Keratinocyte (primary cell): Measurements from ENCODE around the gene UQCRHL. TPM values are rescaled to one million over a fixed set of nuclear protein-coding genes. Genes with fewer than 3 reads are reported as not detected.

Experiments used
- DNase-seq: peaks from one replicate; pipeline ENCODE4 v3.0.0-alpha.2; 2011; ENCODE audit warnings: low read depth, missing footprints, low spot score
- FAIRE-seq: peaks from 2 replicates; lab custom pipeline; 2011; peaks lifted over from hg19 to GRCh38; lab: Jason Lieb, UNC
- H2AFZ ChIP-seq: 2 replicates; pipeline ENCODE4 v1.6.0; 2012; ENCODE audit warnings: low read length, control low read depth, inconsistent platforms; ENCODE audit not compliant: control insufficient read depth
- H3K27ac ChIP-seq: 2 replicates; pipeline ENCODE4 v1.5.1; 2011; ENCODE audit warnings: low read length; ENCODE audit not compliant: control insufficient read depth, insufficient read depth
- H3K27me3 ChIP-seq: 3 replicates; pipeline ENCODE4 v1.6.0; 2011; ENCODE audit warnings: low read length; ENCODE audit not compliant: control insufficient read depth, insufficient read depth; ENCODE audit errors: extremely low read depth
- H3K36me3 ChIP-seq, 2 experiments: 2 replicates in 1 of 2; 3 replicates in 1 of 2; pipeline ENCODE4 v1.5.1; 2011; ENCODE audit warnings: low read length in 2 of 2, mild to moderate bottlenecking in 1 of 2; ENCODE audit not compliant: control insufficient read depth in 2 of 2, insufficient read depth in 2 of 2; ENCODE audit errors: extremely low read depth in 1 of 2
- H3K4me1 ChIP-seq: 3 replicates; pipeline ENCODE4 v1.5.1; 2011; ENCODE audit warnings: low read length; ENCODE audit not compliant: control insufficient read depth, insufficient read depth; ENCODE audit errors: extremely low read depth
- H3K4me2 ChIP-seq: 3 replicates; pipeline ENCODE4 v1.6.0; 2011; ENCODE audit warnings: low read depth, low read length; ENCODE audit not compliant: control insufficient read depth, insufficient read depth; ENCODE audit errors: extremely low read depth
- H3K4me3 ChIP-seq, 3 experiments: fragments of 200-600 bp in 1 of 3; sonication (generic) in 1 of 3; 2 replicates in 2 of 3; 3 replicates in 1 of 3; pipeline ENCODE4 v1.5.1; 2011 to 2016; ENCODE audit warnings: low read length in 3 of 3, mild to moderate bottlenecking in 3 of 3, control low read depth in 2 of 3, inconsistent platforms in 1 of 3, low read depth in 1 of 3, mixed read lengths in 1 of 3, mixed run types in 1 of 3, moderate library complexity in 1 of 3; ENCODE audit not compliant: control insufficient read depth in 2 of 3, insufficient read depth in 2 of 3; ENCODE audit errors: extremely low read depth in 1 of 3
- H3K79me2 ChIP-seq: 2 replicates; pipeline ENCODE4 v1.6.0; 2012; ENCODE audit warnings: low read length; ENCODE audit not compliant: control insufficient read depth, insufficient read depth
- H3K9ac ChIP-seq: 3 replicates; pipeline ENCODE4 v1.6.0; 2011; ENCODE audit warnings: low read length; ENCODE audit not compliant: control insufficient read depth, insufficient read depth; ENCODE audit errors: extremely low read depth
- H3K9me1 ChIP-seq: 3 replicates; pipeline ENCODE4 v1.6.0; 2011; ENCODE audit warnings: low read length; ENCODE audit not compliant: control insufficient read depth, insufficient read depth; ENCODE audit errors: extremely low read depth
- H3K9me3 ChIP-seq: 2 replicates; pipeline ENCODE4 v1.5.1; 2012; ENCODE audit warnings: low read depth, low read length; ENCODE audit not compliant: control insufficient read depth
- H4K20me1 ChIP-seq: 3 replicates; pipeline ENCODE4 v1.6.0; 2011; ENCODE audit warnings: low read length; ENCODE audit not compliant: control insufficient read depth, insufficient read depth; ENCODE audit errors: extremely low read depth
- EZH2 ChIP-seq: IDR thresholded peaks from one replicate; pipeline ENCODE4 v1.6.1; 2012; ENCODE audit warnings: inconsistent platforms, mild to moderate bottlenecking, low read length, moderate library complexity
- dilution Hi-C: fragments of 300-500 bp; cut with MboI; formaldehyde crosslinking; loops from one replicate; pipeline ENCODE4 v1.7.0; 2020; ENCODE audit warnings: low sequenced_read_pairs; ENCODE audit not compliant: extremely low pct_ligation_motif_present
- polyA plus RNA-seq, 5 experiments: library from polyadenylated mRNA; depleted of rRNA in 3 of 5; stranded (reverse) in 3 of 5; stranded (forward) in 1 of 5; unstranded in 1 of 5; fragments of >200 nt; gene quantifications; 1 replicate in 1 of 5; 2 replicates in 3 of 5; 3 replicates in 1 of 5; pipeline versions ENCODE4 v1.2.1 to v1.2.3, GENCODE V29; 2011 to 2012; ENCODE audit warnings: missing spikeins in 2 of 5, low read depth in 1 of 5, low replicate concordance in 1 of 5
- TF ChIP-seq, protein P1 (sequence below), 3 experiments: IDR thresholded peaks in 1 of 3; conservative IDR thresholded peaks in 1 of 3; optimal IDR thresholded peaks in 1 of 3; 2 replicates in 2 of 3; 3 replicates in 1 of 3; pipeline versions ENCODE3 to v1.5.1; 2011; ENCODE audit warnings: low read length in 3 of 3, mild to moderate bottlenecking in 3 of 3, moderate library complexity in 2 of 3, control low read depth in 1 of 3, inconsistent platforms in 1 of 3; ENCODE audit not compliant: insufficient read depth in 2 of 3; ENCODE audit errors: extremely low read depth in 1 of 3

UQCRHL gene
- polyA plus RNA-seq, 1 donor (not counting 4 experiments of a cell fraction or from before 2014, with no cell fraction given): 14.0 TPM

DNA sequence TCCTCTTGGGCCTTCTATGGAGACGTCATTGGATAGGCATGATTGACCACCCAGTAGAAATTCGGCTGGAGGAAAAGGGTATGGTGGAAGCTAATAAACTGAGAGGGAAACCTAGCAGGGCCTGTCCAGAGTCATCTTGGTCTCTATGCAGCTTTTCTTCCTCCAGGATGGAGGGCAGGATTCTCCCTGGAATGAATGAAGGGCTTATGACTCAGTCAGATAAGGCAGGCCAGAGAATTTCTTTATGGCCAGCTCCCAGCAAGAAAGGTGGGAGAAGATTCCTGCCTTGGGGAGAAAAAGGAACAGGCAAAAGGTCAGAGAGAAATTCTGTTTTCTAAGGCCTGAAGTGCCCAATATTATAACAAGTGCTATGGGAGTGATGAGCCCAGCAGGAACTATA is 31.7 kb downstream of the UQCRHL start:
- Histone ChIP-seq H3K27me3 (no peaks in the 10 kb centered on the region), H3K27ac (no peak overlapping the region), H3K4me1 (no peaks in the 10 kb centered on the region), H3K4me2 (no peak overlapping the region), H3K9me3 (no peaks in the 10 kb centered on the region), H3K9me1 (no peaks in the 10 kb centered on the region), H3K79me2 (peaks cover 17% of the 10 kb centered on the region), H4K20me1 (no peaks in the 10 kb centered on the region), H3K9ac (no peak overlapping the region), H2AFZ (no peak overlapping the region), H3K36me3 (peaks cover 51 to 68% of the 10 kb centered on the region in 2 experiments), H3K4me3 (no peak overlapping the region)
- TF ChIP-seq, protein P1, sequence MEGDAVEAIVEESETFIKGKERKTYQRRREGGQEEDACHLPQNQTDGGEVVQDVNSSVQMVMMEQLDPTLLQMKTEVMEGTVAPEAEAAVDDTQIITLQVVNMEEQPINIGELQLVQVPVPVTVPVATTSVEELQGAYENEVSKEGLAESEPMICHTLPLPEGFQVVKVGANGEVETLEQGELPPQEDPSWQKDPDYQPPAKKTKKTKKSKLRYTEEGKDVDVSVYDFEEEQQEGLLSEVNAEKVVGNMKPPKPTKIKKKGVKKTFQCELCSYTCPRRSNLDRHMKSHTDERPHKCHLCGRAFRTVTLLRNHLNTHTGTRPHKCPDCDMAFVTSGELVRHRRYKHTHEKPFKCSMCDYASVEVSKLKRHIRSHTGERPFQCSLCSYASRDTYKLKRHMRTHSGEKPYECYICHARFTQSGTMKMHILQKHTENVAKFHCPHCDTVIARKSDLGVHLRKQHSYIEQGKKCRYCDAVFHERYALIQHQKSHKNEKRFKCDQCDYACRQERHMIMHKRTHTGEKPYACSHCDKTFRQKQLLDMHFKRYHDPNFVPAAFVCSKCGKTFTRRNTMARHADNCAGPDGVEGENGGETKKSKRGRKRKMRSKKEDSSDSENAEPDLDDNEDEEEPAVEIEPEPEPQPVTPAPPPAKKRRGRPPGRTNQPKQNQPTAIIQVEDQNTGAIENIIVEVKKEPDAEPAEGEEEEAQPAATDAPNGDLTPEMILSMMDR (optimal IDR thresholded peaks at IDR 0.05 in 1 of 3, IDR thresholded peaks at IDR 0.05 in 1 of 3, conservative IDR thresholded peaks at IDR 0.05 in 1 of 3; ENCODE audit: extremely low read depth in 1 of 3, insufficient read depth in 2 of 3, low read length in 3 of 3): no peak
- no peak for TF ChIP-seq EZH2
- DNase-seq (no peak), FAIRE-seq (no peak)
- dilution Hi-C loops: no loop called here

DNA sequence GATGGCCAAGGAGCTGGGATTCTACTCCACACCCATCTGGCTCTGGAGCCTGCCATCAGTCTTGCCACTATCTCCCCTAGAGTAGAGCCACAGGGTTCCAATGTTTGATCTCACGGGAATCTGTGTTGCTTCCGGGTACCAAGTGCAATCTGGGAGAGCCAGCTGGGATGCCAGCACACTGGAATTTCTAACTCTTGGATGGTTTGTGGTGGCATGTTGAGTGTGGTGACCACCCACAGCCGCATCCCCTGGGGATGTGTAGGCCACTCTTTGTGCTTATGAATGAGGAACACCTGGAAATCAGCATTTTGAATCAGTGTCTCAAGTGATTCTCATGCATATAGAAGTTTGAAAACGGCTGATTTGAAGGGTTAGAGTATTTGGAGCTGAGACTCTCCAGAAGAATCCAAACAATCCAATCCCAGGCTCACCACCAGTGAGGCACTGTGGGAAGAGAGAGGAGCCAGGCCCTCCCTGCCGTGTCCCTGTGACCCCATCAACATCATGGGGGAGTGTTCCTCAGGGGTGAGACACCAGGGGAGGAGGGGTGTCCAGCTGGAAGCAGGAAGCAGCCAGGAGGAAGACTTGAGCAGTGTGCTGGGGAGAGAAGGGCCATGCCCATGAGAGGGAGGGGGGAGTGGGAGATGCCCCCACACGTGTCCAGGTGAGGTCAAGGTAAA is 35.5 kb downstream of the UQCRHL start:
- Histone ChIP-seq H3K36me3 (peaks cover 48 to 67% of the 10 kb centered on the region in 2 experiments), H2AFZ (no peak overlapping the region), H3K4me1 (no peaks in the 10 kb centered on the region), H3K4me2 (no peak overlapping the region), H3K4me3 (no peak overlapping the region), H3K27ac (no peak overlapping the region), H3K27me3 (no peaks in the 10 kb centered on the region), H4K20me1 (no peaks in the 10 kb centered on the region), H3K9me3 (no peaks in the 10 kb centered on the region), H3K9ac (no peak overlapping the region), H3K79me2 (peaks cover 36% of the 10 kb centered on the region), H3K9me1 (no peaks in the 10 kb centered on the region)
- FAIRE-seq (no peak), DNase-seq (no peak)
- no peak for TF ChIP-seq EZH2
- TF ChIP-seq, protein P1 (optimal IDR thresholded peaks at IDR 0.05 in 1 of 3, IDR thresholded peaks at IDR 0.05 in 1 of 3, conservative IDR thresholded peaks at IDR 0.05 in 1 of 3; ENCODE audit: extremely low read depth in 1 of 3, insufficient read depth in 2 of 3, low read length in 3 of 3): no peak
- dilution Hi-C loops: no loop called here
